Ishikawa (cell line): Measurements from ENCODE around the gene RPTOR.

Experiments used
- CEBPB ChIP-seq: IDR thresholded peaks from 2 replicates; pipeline ENCODE4 v1.6.1; 2012
- CREB1 ChIP-seq: IDR thresholded peaks from 2 replicates; pipeline ENCODE4 v1.6.1; 2012; ENCODE audit warnings: low read depth
- EGR1 ChIP-seq: IDR thresholded peaks from 2 replicates; pipeline ENCODE4 v1.6.1; 2012
- EP300 ChIP-seq: IDR thresholded peaks from 2 replicates; pipeline ENCODE4 v1.6.1; 2012; ENCODE audit warnings: borderline replicate concordance
- FOXM1 ChIP-seq: IDR thresholded peaks from 2 replicates; pipeline ENCODE4 v1.6.1; 2012; ENCODE audit warnings: low read depth, borderline replicate concordance
- MAX ChIP-seq: IDR thresholded peaks from 2 replicates; pipeline ENCODE4 v1.6.1; 2012
- NFIC ChIP-seq: IDR thresholded peaks from 2 replicates; pipeline ENCODE4 v1.6.1; 2012
- RAD21 ChIP-seq: IDR thresholded peaks from 2 replicates; pipeline ENCODE4 v1.6.1; 2012; ENCODE audit warnings: low read depth
- REST ChIP-seq: IDR thresholded peaks from 2 replicates; pipeline ENCODE4 v1.6.1; 2012; ENCODE audit warnings: low read depth, mild to moderate bottlenecking
- TAF1 ChIP-seq: IDR thresholded peaks from 2 replicates; pipeline ENCODE4 v1.6.1; 2012; ENCODE audit warnings: low read depth, mild to moderate bottlenecking
- TCF12 ChIP-seq: IDR thresholded peaks from 2 replicates; pipeline ENCODE4 v1.6.1; 2012; ENCODE audit warnings: low read depth
- TEAD4 ChIP-seq: IDR thresholded peaks from 2 replicates; pipeline ENCODE4 v1.6.1; 2012
- YY1 ChIP-seq: IDR thresholded peaks from 2 replicates; pipeline ENCODE4 v1.6.1; 2012; ENCODE audit warnings: low read depth
- ZBTB7A ChIP-seq: IDR thresholded peaks from 2 replicates; pipeline ENCODE4 v1.6.1; 2012; ENCODE audit warnings: low read depth
- TF ChIP-seq, protein P1 (sequence below): IDR thresholded peaks from 2 replicates; pipeline ENCODE4 v1.6.1; 2012

The RPTOR gene

GRCh38 chr17:81013642-81014041 is 469.0 kb downstream of the RPTOR start:
- TF ChIP-seq REST: no peak
- no peak for TF ChIP-seq EGR1
- no peak for TF ChIP-seq RAD21
- no peak for TF ChIP-seq CREB1
- TF ChIP-seq ZBTB7A: no peak
- no peak for TF ChIP-seq MAX

DNA sequence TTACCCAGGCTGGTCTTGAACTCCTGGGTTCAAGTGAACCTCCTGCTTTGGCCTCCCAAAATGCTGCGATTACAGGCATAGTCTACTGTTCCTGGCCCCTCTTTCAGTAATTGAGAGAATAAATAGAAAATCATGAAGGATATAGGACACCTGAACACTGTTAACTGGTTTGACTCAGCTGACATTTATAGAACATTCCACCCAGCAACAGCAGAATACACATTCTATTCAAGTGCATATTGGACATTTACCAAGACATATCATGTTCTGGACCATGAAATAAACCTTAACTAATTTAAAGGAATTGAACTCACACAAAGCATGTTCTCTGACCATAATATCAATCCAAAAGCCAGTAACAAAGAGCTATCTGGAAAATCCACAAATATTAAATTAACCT is 470.5 kb downstream of the RPTOR start:
- TF ChIP-seq RAD21 (no peak), FOXM1 (no peak), YY1 (no peak), EGR1 (no peak), TEAD4 (no peak), TCF12 (no peak), CREB1 (no peak), MAX (no peak), CEBPB (no peak), TAF1 (no peak), NFIC (no peak), ZBTB7A (no peak), REST (no peak), EP300 (no peak)
- TF ChIP-seq, protein P1, sequence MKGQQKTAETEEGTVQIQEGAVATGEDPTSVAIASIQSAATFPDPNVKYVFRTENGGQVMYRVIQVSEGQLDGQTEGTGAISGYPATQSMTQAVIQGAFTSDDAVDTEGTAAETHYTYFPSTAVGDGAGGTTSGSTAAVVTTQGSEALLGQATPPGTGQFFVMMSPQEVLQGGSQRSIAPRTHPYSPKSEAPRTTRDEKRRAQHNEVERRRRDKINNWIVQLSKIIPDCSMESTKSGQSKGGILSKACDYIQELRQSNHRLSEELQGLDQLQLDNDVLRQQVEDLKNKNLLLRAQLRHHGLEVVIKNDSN: no peak
